Dendritic cell treated with granulocyte-macrophage colony-stimulating factor and Interleukin-4, amounts not matched to agents 40 ng/mL and 50 ng/mL, for 4 days (primary cell): ENCODE data around the gene CSMD2.

Source experiments
- H3K27ac Mint-ChIP-seq: one replicate; pipeline ENCODE4 v1.8.0; 2022; ENCODE audit warnings: mild to moderate bottlenecking, mixed read lengths
- H3K27me3 Mint-ChIP-seq: one replicate; pipeline ENCODE4 v1.8.0; 2022; ENCODE audit warnings: mild to moderate bottlenecking, mixed read lengths
- H3K36me3 Mint-ChIP-seq: one replicate; pipeline ENCODE4 v1.8.0; 2022; ENCODE audit warnings: low read depth, mixed read lengths
- H3K4me1 Mint-ChIP-seq: one replicate; pipeline ENCODE4 v1.8.0; 2022; ENCODE audit warnings: low read depth, mixed read lengths
- H3K4me3 Mint-ChIP-seq: one replicate; pipeline ENCODE4 v1.8.0; 2022; ENCODE audit warnings: mild to moderate bottlenecking, moderate library complexity, mixed read lengths
- H3K9me3 Mint-ChIP-seq: one replicate; pipeline ENCODE4 v1.8.0; 2022; ENCODE audit warnings: mixed read lengths
- intact Hi-C: fragments of 100-400 bp; cut with micrococcal nuclease; formaldehyde crosslinking; loops from one replicate; pipeline ENCODE4 v1.15.0; 2022

CSMD2 gene

GRCh38 chr1:34005309-34005708 is 159.7 kb downstream of the CSMD2 start:
- no peaks in the 10 kb centered on the region for H3K9me3 Mint-ChIP-seq
- no peaks in the 10 kb centered on the region for H3K36me3 Mint-ChIP-seq
- H3K27ac Mint-ChIP-seq, result no peak overlapping the region
- no peaks in the 10 kb centered on the region for H3K4me1 Mint-ChIP-seq
- no peak overlapping the region for H3K4me3 Mint-ChIP-seq
- intact Hi-C loops, result no loop called here
- H3K27me3 Mint-ChIP-seq, result peaks cover 5% of the 10 kb centered on the region

GRCh38 chr1:34002810-34003209 is 162.2 kb downstream of the CSMD2 start:
- Mint-ChIP-seq H3K27me3 (peaks cover 6% of the 10 kb centered on the region), H3K4me1 (no peaks in the 10 kb centered on the region), H3K4me3 (no peak overlapping the region), H3K9me3 (no peaks in the 10 kb centered on the region), H3K27ac (no peak overlapping the region), H3K36me3 (no peaks in the 10 kb centered on the region)
- intact Hi-C loops, result no loop called here

GRCh38 chr1:33997127-33998036 is 167.6 kb downstream of the CSMD2 start:
- Mint-ChIP-seq H3K9me3 (no peaks in the 10 kb centered on the region), H3K4me3 (no peak overlapping the region), H3K36me3 (no peaks in the 10 kb centered on the region), H3K27me3 (peaks cover 6% of the 10 kb centered on the region), H3K4me1 (no peaks in the 10 kb centered on the region), H3K27ac (no peak overlapping the region)
- intact Hi-C loops, result no loop called here

GRCh38 chr1:33996281-33996680 is 168.7 kb downstream of the CSMD2 start:
- Mint-ChIP-seq H3K4me3 (no peak overlapping the region), H3K9me3 (no peaks in the 10 kb centered on the region), H3K36me3 (no peaks in the 10 kb centered on the region), H3K27me3 (peaks cover 6% of the 10 kb centered on the region), H3K4me1 (no peaks in the 10 kb centered on the region), H3K27ac (no peak overlapping the region)
- intact Hi-C loops, result no loop called here

GRCh38 chr1:33993301-33993700 is 171.7 kb downstream of the CSMD2 start:
- Mint-ChIP-seq H3K9me3 (no peaks in the 10 kb centered on the region), H3K27ac (no peak overlapping the region), H3K27me3 (peaks cover under 1% of the 10 kb centered on the region), H3K4me1 (no peaks in the 10 kb centered on the region), H3K36me3 (no peaks in the 10 kb centered on the region), H3K4me3 (no peak overlapping the region)
- intact Hi-C loops, result no loop called here

DNA sequence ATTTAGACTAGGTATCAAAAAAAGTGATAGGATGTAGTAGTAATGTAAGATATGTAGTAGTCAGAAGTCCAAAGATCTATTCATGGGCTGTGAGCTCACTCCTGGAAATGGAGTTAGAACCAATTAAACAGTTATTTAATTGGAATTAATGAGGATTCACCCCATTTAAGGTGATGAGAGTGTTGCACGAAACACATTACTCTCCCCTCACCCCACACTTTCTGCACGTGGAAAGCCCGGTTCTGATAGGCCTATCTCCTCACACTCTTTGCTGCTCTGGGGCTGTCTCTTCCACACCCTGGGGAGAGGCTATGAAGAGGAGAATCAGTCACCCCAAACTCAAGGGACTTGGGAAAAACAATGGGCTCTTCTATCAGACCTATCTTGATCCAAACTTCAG is 174.7 kb downstream of the CSMD2 start:
- no peaks in the 10 kb centered on the region for H3K4me1 Mint-ChIP-seq
- H3K4me3 Mint-ChIP-seq, result no peak overlapping the region
- intact Hi-C loops, result no loop called here
- no peak overlapping the region for H3K27ac Mint-ChIP-seq
- H3K27me3 Mint-ChIP-seq, result peaks cover 1% of the 10 kb centered on the region
- no peaks in the 10 kb centered on the region for H3K36me3 Mint-ChIP-seq
- no peaks in the 10 kb centered on the region for H3K9me3 Mint-ChIP-seq

GRCh38 chr1:33988161-33988560 is 176.9 kb downstream of the CSMD2 start:
- Mint-ChIP-seq H3K4me1 (no peaks in the 10 kb centered on the region), H3K27me3 (peaks cover 3% of the 10 kb centered on the region), H3K4me3 (no peak overlapping the region), H3K27ac (no peak overlapping the region), H3K9me3 (no peaks in the 10 kb centered on the region), H3K36me3 (no peaks in the 10 kb centered on the region)
- intact Hi-C loops, result no loop called here

DNA sequence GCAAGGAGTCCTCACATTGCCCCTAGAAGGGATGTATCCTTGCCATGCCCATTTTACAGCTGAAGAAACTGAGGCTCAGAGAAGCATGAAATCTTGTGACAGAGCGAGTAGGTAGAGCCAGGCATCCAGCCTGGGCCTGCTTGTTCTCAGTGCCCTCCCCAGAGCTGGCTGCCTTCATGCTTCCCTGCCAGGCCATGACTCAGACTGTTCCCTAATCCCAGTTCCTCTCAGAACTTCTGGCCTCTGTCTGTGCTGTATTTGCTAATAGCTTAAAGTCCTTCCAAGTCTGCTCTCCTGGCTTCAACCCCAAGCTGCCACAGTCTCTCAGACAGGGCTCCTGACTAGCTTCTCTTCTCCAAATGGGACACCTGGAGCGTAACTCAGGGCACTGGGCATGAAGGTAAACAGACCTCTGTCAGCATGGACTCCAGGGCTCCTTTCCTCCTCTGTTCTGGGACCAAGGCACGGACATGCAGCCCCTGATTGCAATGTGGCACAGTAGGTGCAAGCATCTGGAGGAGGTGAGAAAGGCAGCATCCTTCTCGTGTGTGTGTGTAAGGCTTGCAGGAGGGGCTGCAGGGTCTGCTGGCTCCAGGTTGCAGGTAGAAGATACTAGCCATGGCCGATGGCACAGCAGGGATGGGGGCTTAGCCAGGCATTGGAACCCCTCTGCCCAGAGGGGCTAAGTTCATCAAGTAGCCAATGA is 178.5 kb downstream of the CSMD2 start:
- H3K4me3 Mint-ChIP-seq, result no peak overlapping the region
- H3K36me3 Mint-ChIP-seq, result no peaks in the 10 kb centered on the region
- intact Hi-C loops, result no loop called here
- H3K27ac Mint-ChIP-seq, result no peak overlapping the region
- H3K4me1 Mint-ChIP-seq, result no peaks in the 10 kb centered on the region
- peaks cover 7% of the 10 kb centered on the region for H3K27me3 Mint-ChIP-seq
- H3K9me3 Mint-ChIP-seq, result no peaks in the 10 kb centered on the region

DNA sequence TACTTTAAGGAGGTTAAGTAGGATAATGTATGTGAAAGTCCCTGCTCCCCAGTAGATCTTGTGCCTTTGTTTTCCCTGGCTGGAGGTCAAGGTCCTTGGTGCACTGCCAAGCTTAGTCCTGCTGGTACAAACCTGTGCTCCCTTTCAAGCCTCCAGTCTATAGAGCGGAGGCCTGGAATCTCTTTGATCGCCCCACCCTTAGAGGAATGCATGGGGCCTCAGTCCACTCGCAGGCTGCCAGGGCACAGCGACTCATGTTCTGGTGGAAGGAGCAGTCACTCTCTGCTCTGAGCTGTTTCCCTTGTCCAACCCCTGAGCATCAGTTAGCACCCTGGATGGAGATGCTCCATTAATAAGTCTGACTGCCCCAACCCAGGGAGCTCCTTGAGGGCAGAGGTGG is 179.4 kb downstream of the CSMD2 start:
- no peak overlapping the region for H3K27ac Mint-ChIP-seq
- no peaks in the 10 kb centered on the region for H3K9me3 Mint-ChIP-seq
- no peak overlapping the region for H3K4me3 Mint-ChIP-seq
- no peaks in the 10 kb centered on the region for H3K36me3 Mint-ChIP-seq
- intact Hi-C loops, result no loop called here
- H3K4me1 Mint-ChIP-seq, result no peaks in the 10 kb centered on the region
- peaks cover 7% of the 10 kb centered on the region for H3K27me3 Mint-ChIP-seq

DNA sequence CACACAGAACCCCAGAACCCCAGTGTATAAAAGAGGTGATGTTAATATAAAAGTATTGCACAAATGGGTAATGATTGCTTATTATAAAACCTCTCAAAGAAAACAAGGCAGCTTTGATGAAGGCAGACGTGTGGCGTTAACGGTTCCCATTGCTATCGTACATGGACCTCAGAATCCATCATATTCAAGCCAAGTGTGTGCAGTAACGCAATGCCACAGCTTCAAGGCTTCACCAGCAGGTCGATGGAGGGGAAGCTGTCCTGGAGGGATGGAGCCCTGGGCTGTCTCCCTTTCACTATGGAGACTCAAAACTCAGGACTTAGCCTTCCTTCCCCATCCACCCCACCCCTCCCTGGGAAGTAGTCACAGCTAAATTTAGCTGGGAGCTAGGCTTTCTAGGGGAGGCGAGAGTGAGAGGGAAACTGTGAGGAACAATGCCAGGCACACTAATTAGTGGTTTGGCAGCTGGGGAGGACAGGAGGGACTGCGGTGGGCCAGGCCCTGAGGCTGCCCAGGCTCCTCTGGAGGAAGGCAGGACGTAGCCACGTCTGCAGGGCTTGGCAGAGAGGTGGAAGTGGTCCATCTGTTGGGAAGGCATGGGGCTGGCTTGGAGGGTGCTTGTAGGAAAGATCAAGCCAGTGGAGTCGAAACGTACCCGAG is 180.0 kb downstream of the CSMD2 start:
- no peak overlapping the region for H3K27ac Mint-ChIP-seq
- no peaks in the 10 kb centered on the region for H3K9me3 Mint-ChIP-seq
- peaks cover 7% of the 10 kb centered on the region for H3K27me3 Mint-ChIP-seq
- H3K36me3 Mint-ChIP-seq, result no peaks in the 10 kb centered on the region
- H3K4me3 Mint-ChIP-seq, result no peak overlapping the region
- H3K4me1 Mint-ChIP-seq, result no peaks in the 10 kb centered on the region
- intact Hi-C loops, result no loop called here

DNA sequence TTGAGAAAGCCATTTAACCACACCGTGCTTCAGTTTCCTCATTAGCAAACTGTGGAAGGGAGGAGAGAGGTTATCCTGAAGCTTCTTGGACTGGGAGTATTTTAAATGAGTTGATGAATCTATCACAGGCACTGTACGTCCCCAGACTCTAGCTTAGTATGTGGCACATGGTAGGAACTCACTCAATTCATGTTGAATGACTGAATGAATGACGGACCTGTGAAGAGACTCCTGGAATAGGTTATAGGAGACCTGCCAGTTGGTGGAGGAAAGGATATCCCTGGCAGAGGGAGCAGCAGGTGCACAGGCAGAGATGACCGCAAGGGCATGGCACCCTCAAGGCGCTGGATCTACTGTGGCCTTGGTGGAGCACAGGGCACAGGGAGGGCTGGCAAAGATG is 182.6 kb downstream of the CSMD2 start:
- intact Hi-C loops, result no loop called here
- Mint-ChIP-seq H3K4me1 (no peaks in the 10 kb centered on the region), H3K27ac (no peak overlapping the region), H3K36me3 (no peaks in the 10 kb centered on the region), H3K9me3 (no peaks in the 10 kb centered on the region), H3K4me3 (no peak overlapping the region), H3K27me3 (peaks cover 5% of the 10 kb centered on the region)

DNA sequence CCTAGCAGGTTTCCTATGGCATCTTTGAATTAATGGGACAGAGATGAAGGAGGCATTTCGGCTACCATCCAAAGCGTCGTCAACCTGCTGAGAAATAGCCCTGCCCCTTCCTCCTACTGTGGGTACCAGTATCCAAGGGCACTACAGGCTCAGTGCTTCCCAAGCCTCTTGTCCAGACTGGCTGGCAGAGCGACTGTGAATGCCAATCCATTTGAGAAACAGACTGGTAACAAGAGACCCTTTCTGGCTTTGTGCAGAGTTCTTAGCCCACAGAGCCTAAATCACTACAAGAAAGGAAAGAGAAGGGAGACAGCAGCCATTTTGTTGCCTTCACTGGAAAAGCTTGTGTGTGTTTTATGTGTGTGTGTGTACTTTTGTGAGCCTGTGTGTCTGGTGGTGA is 185.7 kb downstream of the CSMD2 start:
- no peaks in the 10 kb centered on the region for H3K9me3 Mint-ChIP-seq
- H3K27me3 Mint-ChIP-seq, result peaks cover 5% of the 10 kb centered on the region
- no peak overlapping the region for H3K4me3 Mint-ChIP-seq
- no peaks in the 10 kb centered on the region for H3K4me1 Mint-ChIP-seq
- intact Hi-C loops, result no loop called here
- no peak overlapping the region for H3K27ac Mint-ChIP-seq
- no peaks in the 10 kb centered on the region for H3K36me3 Mint-ChIP-seq

DNA sequence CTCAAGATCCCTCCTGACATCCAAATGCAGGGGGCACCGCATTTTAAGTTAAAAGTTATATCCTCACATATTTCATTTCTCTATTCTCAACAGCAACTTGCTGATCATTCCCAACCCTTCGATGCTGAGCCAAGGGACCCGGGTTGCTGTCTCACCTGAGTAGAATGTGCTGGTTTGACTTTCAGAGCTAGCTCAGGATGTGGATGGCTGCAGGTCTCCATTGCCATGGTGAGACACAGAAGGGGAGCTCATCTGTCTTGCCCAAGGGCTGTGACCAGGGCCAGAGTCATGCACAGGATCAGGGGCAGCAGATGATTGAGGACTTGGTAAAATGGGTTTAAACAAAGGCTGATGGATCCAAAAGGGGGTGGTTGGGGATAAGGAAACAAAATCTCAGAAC is 189.1 kb downstream of the CSMD2 start:
- no peak overlapping the region for H3K27ac Mint-ChIP-seq
- no peaks in the 10 kb centered on the region for H3K36me3 Mint-ChIP-seq
- H3K4me1 Mint-ChIP-seq, result no peaks in the 10 kb centered on the region
- intact Hi-C loops, result no loop called here
- peaks cover 2% of the 10 kb centered on the region for H3K27me3 Mint-ChIP-seq
- no peak overlapping the region for H3K4me3 Mint-ChIP-seq
- H3K9me3 Mint-ChIP-seq, result no peaks in the 10 kb centered on the region

GRCh38 chr1:33973799-33974545 is 191.1 kb downstream of the CSMD2 start:
- no peak overlapping the region for H3K4me3 Mint-ChIP-seq

More at GRCh38 chr1:33973799-33974545, 191.1 kb downstream of the CSMD2 start:
- no peak overlapping the region for H3K27ac Mint-ChIP-seq
- H3K36me3 Mint-ChIP-seq, result no peaks in the 10 kb centered on the region
- no peaks in the 10 kb centered on the region for H3K9me3 Mint-ChIP-seq
- intact Hi-C loops, result no loop called here
- H3K4me1 Mint-ChIP-seq, result no peaks in the 10 kb centered on the region
- H3K27me3 Mint-ChIP-seq, result peaks cover 2% of the 10 kb centered on the region
